ENCODE results near the gene ODF4.
"Not testable (repeated sequence)": the region's sequence is repeated elsewhere in the genome, so short reads cannot be mapped to it uniquely, and the experiment has no call there.

ODF4 gene

DNA sequence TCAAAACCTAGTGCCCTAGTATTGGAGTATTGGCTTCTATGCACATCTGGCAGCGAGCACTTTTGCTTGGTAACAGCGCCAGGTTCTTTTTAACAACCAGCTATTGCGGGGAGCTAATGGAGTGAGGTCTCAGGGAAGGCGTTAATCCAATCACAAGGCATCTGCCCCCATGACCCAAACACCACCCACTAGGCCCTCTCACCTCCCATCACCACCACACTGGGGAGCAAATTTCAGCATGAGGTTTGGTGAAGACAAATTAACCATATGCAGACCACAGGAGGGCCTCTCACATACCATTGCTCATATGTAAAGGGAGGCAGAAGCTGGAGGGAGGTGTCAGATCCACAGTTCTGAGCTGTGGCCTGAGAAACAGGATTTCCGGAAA lies 893 bp upstream of the ODF4 start:
- TF ChIP-seq, protein P1, sequence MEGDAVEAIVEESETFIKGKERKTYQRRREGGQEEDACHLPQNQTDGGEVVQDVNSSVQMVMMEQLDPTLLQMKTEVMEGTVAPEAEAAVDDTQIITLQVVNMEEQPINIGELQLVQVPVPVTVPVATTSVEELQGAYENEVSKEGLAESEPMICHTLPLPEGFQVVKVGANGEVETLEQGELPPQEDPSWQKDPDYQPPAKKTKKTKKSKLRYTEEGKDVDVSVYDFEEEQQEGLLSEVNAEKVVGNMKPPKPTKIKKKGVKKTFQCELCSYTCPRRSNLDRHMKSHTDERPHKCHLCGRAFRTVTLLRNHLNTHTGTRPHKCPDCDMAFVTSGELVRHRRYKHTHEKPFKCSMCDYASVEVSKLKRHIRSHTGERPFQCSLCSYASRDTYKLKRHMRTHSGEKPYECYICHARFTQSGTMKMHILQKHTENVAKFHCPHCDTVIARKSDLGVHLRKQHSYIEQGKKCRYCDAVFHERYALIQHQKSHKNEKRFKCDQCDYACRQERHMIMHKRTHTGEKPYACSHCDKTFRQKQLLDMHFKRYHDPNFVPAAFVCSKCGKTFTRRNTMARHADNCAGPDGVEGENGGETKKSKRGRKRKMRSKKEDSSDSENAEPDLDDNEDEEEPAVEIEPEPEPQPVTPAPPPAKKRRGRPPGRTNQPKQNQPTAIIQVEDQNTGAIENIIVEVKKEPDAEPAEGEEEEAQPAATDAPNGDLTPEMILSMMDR (IDR thresholded peaks at IDR 0.05; ENCODE audit: borderline replicate concordance, extremely low read depth, low read length, poor library complexity, severe bottlenecking), result no peak
- no peak for TF ChIP-seq EZH2 (IDR thresholded peaks at IDR 0.05; ENCODE audit: borderline replicate concordance, low read depth, low read length, severe bottlenecking)
- no peak overlapping the region for H2AFZ ChIP-seq (ENCODE audit: low read depth, low read length)
- no peak for ATAC-seq (ENCODE audit: insufficient read depth, low read depth)

DNA sequence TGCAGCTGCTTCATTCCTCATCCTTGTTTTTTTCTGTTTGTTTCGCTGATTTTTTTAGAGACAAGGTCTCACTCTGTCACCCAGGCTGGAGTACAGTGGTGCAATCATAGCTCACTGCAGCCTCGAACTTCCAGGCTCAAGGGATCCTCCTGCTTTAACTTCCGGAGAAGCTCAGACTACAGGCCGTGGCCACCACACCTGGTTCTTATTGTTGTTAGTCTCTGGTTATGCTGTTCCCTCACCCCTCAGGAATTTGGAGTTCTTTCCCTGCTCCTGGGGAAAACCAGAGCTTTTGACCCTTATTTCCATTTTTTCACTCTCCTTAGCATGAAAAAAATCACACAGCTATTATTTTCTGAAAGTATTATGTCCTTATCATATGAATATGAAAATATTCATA lies 1.8 kb downstream of the ODF4 start:
- Histone ChIP-seq H3K9ac (ENCODE audit: low read depth, low read length) (no peak overlapping the region), H3K4me1 (ENCODE audit: insufficient read depth, low read length) (no peaks in the 10 kb centered on the region), H3K4me3 (ENCODE audit: low read depth in 1 of 2, low read length in 2 of 2) (no peak overlapping the region), H3K79me2 (ENCODE audit: insufficient read depth, low read length) (no peaks in the 10 kb centered on the region), H2AFZ (ENCODE audit: low read depth, low read length) (no peak overlapping the region), H3K27ac (ENCODE audit: low read length) (no peak overlapping the region), H4K20me1 (ENCODE audit: insufficient read depth, low read length) (no peaks in the 10 kb centered on the region), H3K9me3 (ENCODE audit: insufficient read depth, low read length, severe bottlenecking) (no peaks in the 10 kb centered on the region), H3K27me3 (ENCODE audit: insufficient read depth, low read length, poor library complexity) (peaks cover 8% of the 10 kb centered on the region), H3K4me2 (ENCODE audit: insufficient read depth, low read length) (no peak overlapping the region), H3K36me3 (ENCODE audit: insufficient read depth, low read length) (no peaks in the 10 kb centered on the region)
- ATAC-seq (ENCODE audit: insufficient read depth, low read depth), result no peak
- TF ChIP-seq, protein P1 (IDR thresholded peaks at IDR 0.05; ENCODE audit: borderline replicate concordance, extremely low read depth, low read length, poor library complexity, severe bottlenecking), result no peak
- TF ChIP-seq EZH2 (IDR thresholded peaks at IDR 0.05; ENCODE audit: borderline replicate concordance, low read depth, low read length, severe bottlenecking), result no peak
- no peak for DNase-seq

More for the DNA sequence above, 893 bp upstream of the ODF4 start:
- Histone ChIP-seq H3K27ac (ENCODE audit: low read length) (no peak overlapping the region), H3K4me1 (ENCODE audit: insufficient read depth, low read length) (no peaks in the 10 kb centered on the region), H3K4me2 (ENCODE audit: insufficient read depth, low read length) (no peak overlapping the region), H3K4me3 (ENCODE audit: low read depth in 1 of 2, low read length in 2 of 2) (no peak overlapping the region), H3K79me2 (ENCODE audit: insufficient read depth, low read length) (no peaks in the 10 kb centered on the region), H3K9ac (ENCODE audit: low read depth, low read length) (no peak overlapping the region), H3K9me3 (ENCODE audit: insufficient read depth, low read length, severe bottlenecking) (no peaks in the 10 kb centered on the region), H3K27me3 (ENCODE audit: insufficient read depth, low read length, poor library complexity) (no peaks in the 10 kb centered on the region), H4K20me1 (ENCODE audit: insufficient read depth, low read length) (no peaks in the 10 kb centered on the region), H3K36me3 (ENCODE audit: insufficient read depth, low read length) (no peaks in the 10 kb centered on the region)
- DNase-seq, result no peak

DNA sequence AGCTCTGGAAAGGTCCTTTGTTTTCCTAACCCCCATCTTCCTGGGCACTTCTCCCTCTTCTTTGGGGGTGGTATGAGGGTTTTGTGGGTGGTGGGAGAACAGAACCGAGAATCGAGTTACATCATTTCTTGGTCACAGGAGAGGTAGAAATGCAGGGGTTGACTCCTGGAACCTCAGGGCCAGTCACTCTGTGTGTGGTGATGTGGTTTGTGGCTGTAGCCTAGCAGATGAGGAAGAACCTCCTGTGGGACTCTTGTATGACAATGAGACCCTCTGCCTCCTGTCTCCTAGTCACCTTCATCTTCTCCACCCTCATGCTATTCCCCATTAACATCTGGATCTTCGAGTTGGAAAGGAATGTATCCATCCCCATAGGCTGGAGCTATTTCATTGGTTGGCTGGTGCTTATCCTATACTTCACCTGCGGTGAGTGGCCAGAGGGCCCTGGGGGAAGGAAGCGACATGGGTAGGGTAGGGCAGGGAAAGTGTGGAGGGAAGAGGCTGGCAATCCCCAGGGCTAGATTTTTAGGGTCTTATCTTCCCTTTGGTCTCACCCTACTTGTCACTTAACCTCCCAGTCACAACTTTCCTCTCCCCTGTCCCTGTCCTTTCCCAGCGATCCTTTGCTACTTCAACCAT lies 5.5 kb downstream of the ODF4 start:
- H3K9ac ChIP-seq (ENCODE audit: low read depth, low read length), result no peak overlapping the region
- no peak overlapping the region for H2AFZ ChIP-seq (ENCODE audit: low read depth, low read length)
- no peaks in the 10 kb centered on the region for H3K4me1 ChIP-seq (ENCODE audit: insufficient read depth, low read length)
- H3K79me2 ChIP-seq (ENCODE audit: insufficient read depth, low read length), result no peaks in the 10 kb centered on the region
- H3K4me2 ChIP-seq (ENCODE audit: insufficient read depth, low read length), result no peak overlapping the region
- no peak for TF ChIP-seq EZH2 (IDR thresholded peaks at IDR 0.05; ENCODE audit: borderline replicate concordance, low read depth, low read length, severe bottlenecking)
- ATAC-seq (ENCODE audit: insufficient read depth, low read depth), result 0 out of 3 replicates have a peak, but pooled peaks have one; percentile 33
- DNase-seq, result no peak
- no peak overlapping the region for H3K4me3 ChIP-seq (ENCODE audit: low read depth in 1 of 2, low read length in 2 of 2)
- peaks cover 8% of the 10 kb centered on the region for H3K27me3 ChIP-seq (ENCODE audit: insufficient read depth, low read length, poor library complexity)
- H4K20me1 ChIP-seq (ENCODE audit: insufficient read depth, low read length), result no peaks in the 10 kb centered on the region
- H3K9me3 ChIP-seq (ENCODE audit: insufficient read depth, low read length, severe bottlenecking), result no peaks in the 10 kb centered on the region
- H3K27ac ChIP-seq (ENCODE audit: low read length), result no peak overlapping the region
- no peaks in the 10 kb centered on the region for H3K36me3 ChIP-seq (ENCODE audit: insufficient read depth, low read length)

DNA sequence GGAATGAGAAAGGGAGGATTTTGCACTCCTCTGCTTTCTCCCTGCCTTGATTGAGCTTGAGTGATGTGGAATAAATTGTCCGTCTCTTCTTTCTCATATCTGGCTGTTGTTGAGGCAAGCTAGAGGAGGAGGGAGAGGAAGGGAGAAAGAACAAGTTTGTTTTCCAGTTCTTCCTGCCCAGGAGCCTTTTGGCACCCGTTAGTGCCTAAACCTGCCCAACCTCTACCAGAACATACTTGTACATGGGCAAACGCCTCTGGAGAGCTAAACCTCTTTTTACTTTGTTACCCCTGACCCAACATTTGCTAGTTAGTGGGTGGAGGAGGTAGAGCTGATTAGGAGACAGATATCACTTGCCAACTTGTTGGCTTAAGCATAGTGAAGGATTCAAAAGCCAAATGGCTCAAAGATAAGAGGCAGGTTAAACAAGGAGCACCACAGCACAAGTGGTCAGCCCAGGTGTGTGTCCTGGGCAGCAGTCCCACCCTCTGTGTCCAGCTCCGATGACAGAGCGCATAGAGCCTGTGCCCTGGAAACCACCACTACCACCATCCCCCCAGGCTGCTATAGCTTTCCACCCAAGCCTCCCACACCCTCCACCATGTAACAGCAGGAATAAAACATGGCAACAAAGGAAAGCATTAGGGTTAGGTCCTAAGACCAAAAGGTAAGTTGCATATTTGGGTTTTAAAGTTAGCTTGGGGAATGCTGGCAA lies 6.5 kb downstream of the ODF4 start:
- no peak overlapping the region for H3K27ac ChIP-seq (ENCODE audit: low read length)
- H3K9me3 ChIP-seq (ENCODE audit: insufficient read depth, low read length, severe bottlenecking), result no peaks in the 10 kb centered on the region
- H3K4me2 ChIP-seq (ENCODE audit: insufficient read depth, low read length), result no peak overlapping the region
- H3K4me1 ChIP-seq (ENCODE audit: insufficient read depth, low read length), result no peaks in the 10 kb centered on the region
- no peak overlapping the region for H3K4me3 ChIP-seq (ENCODE audit: low read depth in 1 of 2, low read length in 2 of 2)
- no peaks in the 10 kb centered on the region for H3K36me3 ChIP-seq (ENCODE audit: insufficient read depth, low read length)
- no peaks in the 10 kb centered on the region for H4K20me1 ChIP-seq (ENCODE audit: insufficient read depth, low read length)
- ATAC-seq (ENCODE audit: insufficient read depth, low read depth), result no peak
- no peak overlapping the region for H3K9ac ChIP-seq (ENCODE audit: low read depth, low read length)
- no peaks in the 10 kb centered on the region for H3K79me2 ChIP-seq (ENCODE audit: insufficient read depth, low read length)
- peaks cover 8% of the 10 kb centered on the region for H3K27me3 ChIP-seq (ENCODE audit: insufficient read depth, low read length, poor library complexity)
- TF ChIP-seq, protein P1 (IDR thresholded peaks at IDR 0.05; ENCODE audit: borderline replicate concordance, extremely low read depth, low read length, poor library complexity, severe bottlenecking), result no peak
- TF ChIP-seq EZH2 (IDR thresholded peaks at IDR 0.05; ENCODE audit: borderline replicate concordance, low read depth, low read length, severe bottlenecking), result no peak
- H2AFZ ChIP-seq (ENCODE audit: low read depth, low read length), result no peak overlapping the region
- DNase-seq, result no peak

DNA sequence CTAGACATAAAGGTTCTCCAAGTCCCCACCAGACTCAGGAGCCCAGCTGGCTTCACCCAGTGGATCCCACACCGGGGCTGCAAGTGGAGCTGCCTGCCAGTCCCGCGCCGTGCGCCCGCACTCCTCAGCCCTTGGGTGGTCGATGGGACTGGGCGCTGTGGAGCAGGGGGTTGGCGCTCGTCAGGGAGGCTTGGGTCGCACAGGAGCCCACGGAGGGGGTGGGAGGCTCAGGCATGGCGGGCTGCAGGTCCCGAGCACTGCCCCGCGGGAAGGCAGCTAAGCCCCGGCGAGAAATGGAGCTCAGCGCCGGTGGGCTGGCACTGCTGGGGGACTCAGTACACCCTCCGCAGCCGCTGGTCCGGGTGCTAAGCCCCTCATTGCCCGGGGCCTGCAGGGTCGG lies 7.4 kb downstream of the ODF4 start:
- not testable (repeated sequence) for H3K4me1 ChIP-seq (ENCODE audit: insufficient read depth, low read length); H3K27me3 ChIP-seq (ENCODE audit: insufficient read depth, low read length, poor library complexity); H3K36me3 ChIP-seq (ENCODE audit: insufficient read depth, low read length); H3K27ac ChIP-seq (ENCODE audit: low read length); H2AFZ ChIP-seq (ENCODE audit: low read depth, low read length); ATAC-seq (ENCODE audit: insufficient read depth, low read depth); DNase-seq; H3K9me3 ChIP-seq (ENCODE audit: insufficient read depth, low read length, severe bottlenecking); H3K79me2 ChIP-seq (ENCODE audit: insufficient read depth, low read length); H3K4me2 ChIP-seq (ENCODE audit: insufficient read depth, low read length); H3K9ac ChIP-seq (ENCODE audit: low read depth, low read length); H4K20me1 ChIP-seq (ENCODE audit: insufficient read depth, low read length); H3K4me3 ChIP-seq (ENCODE audit: low read depth in 1 of 2, low read length in 2 of 2)

Measured in DND-41 (cell line).